Loucy (cell line): ENCODE results near the gene CDC23.

ENCODE experiments used
- H2AFZ ChIP-seq: fragments of 200-600 bp; sonication (generic); 2 replicates; pipeline ENCODE4 v1.6.0; 2016; ENCODE audit warnings: antibody characterized with exemption, mild to moderate bottlenecking, low read length, moderate library complexity
- H3F3A ChIP-seq: fragments of 200-600 bp; 2 replicates; pipeline ENCODE4 v1.6.0; 2016; ENCODE audit warnings: antibody characterized with exemption, low read depth, mild to moderate bottlenecking
- H3K27me3 ChIP-seq: fragments of 200-600 bp; sonication (generic); 2 replicates; pipeline ENCODE4 v1.6.1; 2014; ENCODE audit warnings: low read length, mild to moderate bottlenecking; ENCODE audit not compliant: insufficient read depth, poor library complexity, severe bottlenecking
- H3K36me3 ChIP-seq: fragments of 200-600 bp; sonication (generic); 2 replicates; pipeline ENCODE4 v1.6.1; 2016; ENCODE audit warnings: low read length; ENCODE audit not compliant: insufficient read depth
- H3K4me1 ChIP-seq: fragments of 200-600 bp; sonication (generic); 2 replicates; pipeline ENCODE4 v1.5.1; 2014; ENCODE audit warnings: low read length, mild to moderate bottlenecking; ENCODE audit not compliant: insufficient read depth, poor library complexity, severe bottlenecking
- H3K4me2 ChIP-seq: fragments of 200-600 bp; sonication (generic); 2 replicates; pipeline ENCODE4 v1.6.0; 2014; ENCODE audit warnings: antibody characterized with exemption, low read length, low read depth, mild to moderate bottlenecking; ENCODE audit not compliant: poor library complexity, severe bottlenecking
- H3K4me3 ChIP-seq: fragments of 200-600 bp; sonication (generic); 2 replicates; pipeline ENCODE4 v1.5.1; 2014; ENCODE audit warnings: low read length, mild to moderate bottlenecking, mixed read lengths; ENCODE audit not compliant: poor library complexity, severe bottlenecking
- H3K79me2 ChIP-seq: fragments of 200-600 bp; sonication (generic); 2 replicates; pipeline ENCODE4 v1.6.1; 2014; ENCODE audit warnings: low read length; ENCODE audit not compliant: insufficient read depth
- H3K9ac ChIP-seq: fragments of 200-600 bp; sonication (generic); 2 replicates; pipeline ENCODE4 v1.6.0; 2014; ENCODE audit warnings: mild to moderate bottlenecking, low read depth, low read length, moderate library complexity; ENCODE audit not compliant: poor library complexity, severe bottlenecking
- H3K9me2 ChIP-seq: fragments of 200-600 bp; sonication (generic); replicated peaks from 2 replicates; pipeline ENCODE4 v1.6.1; 2016; ENCODE audit warnings: low read depth, low read length, mixed read lengths
- H3K9me3 ChIP-seq: fragments of 200-600 bp; sonication (generic); 2 replicates; pipeline ENCODE4 v1.6.1; 2014; ENCODE audit warnings: mild to moderate bottlenecking, antibody characterized with exemption, low read length, low read depth; ENCODE audit not compliant: insufficient read depth
- H4K20me1 ChIP-seq: fragments of 200-600 bp; sonication (generic); 2 replicates; pipeline ENCODE4 v1.6.0; 2014; ENCODE audit warnings: antibody characterized with exemption, low read length, mild to moderate bottlenecking; ENCODE audit not compliant: insufficient read depth, poor library complexity, severe bottlenecking
- CTCF ChIP-seq: fragments of 200-600 bp; sonication (generic); conservative IDR thresholded peaks from 2 replicates; pipeline ENCODE4 v1.5.1; 2014; ENCODE audit warnings: mild to moderate bottlenecking, antibody characterized with exemption, low read length
- EZH2phosphoT487 ChIP-seq: fragments of 200-600 bp; IDR thresholded peaks from 2 replicates; pipeline ENCODE4 v1.6.1; 2018; ENCODE audit warnings: antibody characterized with exemption, mild to moderate bottlenecking, moderate library complexity, borderline replicate concordance

Gene CDC23

GRCh38 chr5:138141734-138142133 lies 71.4 kb downstream of the CDC23 start:
- Histone ChIP-seq H3K36me3 (no peaks in the 10 kb centered on the region), H3K9ac (no peak overlapping the region), H3K4me3 (no peak overlapping the region), H2AFZ (no peak overlapping the region), H3K79me2 (no peaks in the 10 kb centered on the region), H3K4me1 (no peaks in the 10 kb centered on the region), H3K9me3 (no peaks in the 10 kb centered on the region), H4K20me1 (no peaks in the 10 kb centered on the region), H3K9me2 (no peaks in the 10 kb centered on the region), H3K27me3 (no peaks in the 10 kb centered on the region), H3K4me2 (no peak overlapping the region), H3F3A (no peaks in the 10 kb centered on the region)
- no peak for TF ChIP-seq CTCF
- TF ChIP-seq EZH2phosphoT487 = no peak

DNA sequence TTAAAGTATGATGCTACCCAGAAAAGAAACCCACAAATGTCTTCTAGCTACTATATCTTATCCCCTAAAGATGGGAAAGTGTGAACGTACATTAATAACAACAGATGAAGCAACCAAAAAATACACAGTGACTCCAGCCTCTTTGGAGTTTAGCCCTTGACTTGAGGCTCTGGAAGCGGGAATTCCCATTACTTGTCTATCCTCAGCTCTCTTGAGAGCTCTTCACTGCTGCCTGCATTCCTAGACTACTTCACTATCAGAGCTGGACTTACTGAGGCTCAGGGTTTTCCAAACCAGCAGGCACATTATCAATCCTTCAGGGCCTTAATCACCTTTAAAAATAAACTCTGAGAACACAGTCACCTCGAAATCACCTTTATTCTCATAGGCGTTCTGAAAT lies 72.9 kb downstream of the CDC23 start:
- TF ChIP-seq CTCF (no peak), EZH2phosphoT487 (no peak)
- no peaks in the 10 kb centered on the region for H3K9me3 ChIP-seq
- no peaks in the 10 kb centered on the region for H3K36me3 ChIP-seq
- H3K9me2 ChIP-seq = no peaks in the 10 kb centered on the region
- no peak overlapping the region for H2AFZ ChIP-seq
- H3K9ac ChIP-seq = no peak overlapping the region
- H3K4me1 ChIP-seq = no peaks in the 10 kb centered on the region
- no peaks in the 10 kb centered on the region for H3F3A ChIP-seq
- H3K4me3 ChIP-seq = no peak overlapping the region
- no peaks in the 10 kb centered on the region for H3K79me2 ChIP-seq
- H4K20me1 ChIP-seq = no peaks in the 10 kb centered on the region
- H3K4me2 ChIP-seq = no peak overlapping the region
- no peaks in the 10 kb centered on the region for H3K27me3 ChIP-seq

DNA sequence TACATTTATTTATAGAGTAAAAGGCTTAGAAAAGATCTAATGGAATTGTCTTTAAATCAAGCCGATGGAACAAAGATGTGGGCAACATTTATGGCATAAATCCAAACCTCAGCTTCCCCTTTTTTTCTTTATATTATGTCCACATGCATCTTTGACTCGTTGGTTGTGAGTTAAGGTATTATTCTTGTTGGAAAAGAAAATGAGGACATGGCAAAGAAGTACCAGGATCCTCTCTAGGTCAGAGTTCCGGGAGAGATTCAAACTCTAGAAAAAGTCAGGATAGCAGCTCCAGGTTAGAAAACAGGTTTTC lies 73.4 kb downstream of the CDC23 start:
- Histone ChIP-seq H3K4me2 (no peak overlapping the region), H3K79me2 (no peaks in the 10 kb centered on the region), H3K9ac (no peak overlapping the region), H3F3A (no peaks in the 10 kb centered on the region), H3K27me3 (no peaks in the 10 kb centered on the region), H2AFZ (no peak overlapping the region), H3K4me1 (no peaks in the 10 kb centered on the region), H3K9me3 (no peaks in the 10 kb centered on the region), H4K20me1 (no peaks in the 10 kb centered on the region), H3K9me2 (no peaks in the 10 kb centered on the region), H3K4me3 (no peak overlapping the region), H3K36me3 (no peaks in the 10 kb centered on the region)
- TF ChIP-seq CTCF = no peak
- TF ChIP-seq EZH2phosphoT487 = no peak
